Neural crest cell (in vitro differentiated cells): ENCODE results near the gene BEGAIN. TPM values are rescaled to one million over a fixed set of nuclear protein-coding genes. Genes with fewer than 3 reads are reported as not detected.

ENCODE experiments used
- DNase-seq: peaks from one replicate; pipeline ENCODE4 v3.0.0; 2021; ENCODE audit warnings: low read depth, mixed read lengths, low spot score
- H3K27ac Mint-ChIP-seq: one replicate; pipeline ENCODE4 v1.8.0; 2021; ENCODE audit warnings: mild to moderate bottlenecking, mixed read lengths; ENCODE audit not compliant: unreplicated experiment
- H3K27me3 Mint-ChIP-seq: 2 replicates; pipeline ENCODE4 v1.8.0; 2021; ENCODE audit warnings: low read depth, mild to moderate bottlenecking, mixed read lengths
- H3K36me3 Mint-ChIP-seq: 2 replicates; pipeline ENCODE4 v1.8.0; 2021; ENCODE audit warnings: low read depth, mild to moderate bottlenecking, mixed read lengths
- H3K4me1 Mint-ChIP-seq: 2 replicates; pipeline ENCODE4 v1.8.0; 2021; ENCODE audit warnings: mixed read lengths
- H3K4me3 Mint-ChIP-seq: one replicate; pipeline ENCODE4 v1.8.0; 2021; ENCODE audit warnings: mild to moderate bottlenecking, mixed read lengths
- H3K9me3 Mint-ChIP-seq: 2 replicates; pipeline ENCODE4 v1.8.0; 2021; ENCODE audit warnings: mixed read lengths
- CTCF ChIP-seq: fragments of 200-600 bp; sonication (generic); conservative IDR thresholded peaks from 2 replicates; pipeline ENCODE4 v1.5.0; 2021; ENCODE audit warnings: antibody characterized with exemption, mild to moderate bottlenecking
- total RNA-seq: library from RNA; stranded (reverse); gene quantifications from 2 replicates; pipeline ENCODE4 v1.2.1, GENCODE V29; 2021

BEGAIN gene
- total RNA-seq, 1 donor from 2014 or later, result 4.8 TPM

- no peak for TF ChIP-seq CTCF
- Mint-ChIP-seq H3K9me3 (no peaks in the 10 kb centered on the region), H3K36me3 (no peaks in the 10 kb centered on the region), H3K27me3 (peaks cover 5% of the 10 kb centered on the region), H3K27ac (no peak overlapping the region), H3K4me3 (no peak overlapping the region), H3K4me1 (peaks cover 16% of the 10 kb centered on the region)
- no peak for DNase-seq
Observed at GRCh38 chr14:100577321-100577985, 9.8 kb downstream of the BEGAIN start.

DNA sequence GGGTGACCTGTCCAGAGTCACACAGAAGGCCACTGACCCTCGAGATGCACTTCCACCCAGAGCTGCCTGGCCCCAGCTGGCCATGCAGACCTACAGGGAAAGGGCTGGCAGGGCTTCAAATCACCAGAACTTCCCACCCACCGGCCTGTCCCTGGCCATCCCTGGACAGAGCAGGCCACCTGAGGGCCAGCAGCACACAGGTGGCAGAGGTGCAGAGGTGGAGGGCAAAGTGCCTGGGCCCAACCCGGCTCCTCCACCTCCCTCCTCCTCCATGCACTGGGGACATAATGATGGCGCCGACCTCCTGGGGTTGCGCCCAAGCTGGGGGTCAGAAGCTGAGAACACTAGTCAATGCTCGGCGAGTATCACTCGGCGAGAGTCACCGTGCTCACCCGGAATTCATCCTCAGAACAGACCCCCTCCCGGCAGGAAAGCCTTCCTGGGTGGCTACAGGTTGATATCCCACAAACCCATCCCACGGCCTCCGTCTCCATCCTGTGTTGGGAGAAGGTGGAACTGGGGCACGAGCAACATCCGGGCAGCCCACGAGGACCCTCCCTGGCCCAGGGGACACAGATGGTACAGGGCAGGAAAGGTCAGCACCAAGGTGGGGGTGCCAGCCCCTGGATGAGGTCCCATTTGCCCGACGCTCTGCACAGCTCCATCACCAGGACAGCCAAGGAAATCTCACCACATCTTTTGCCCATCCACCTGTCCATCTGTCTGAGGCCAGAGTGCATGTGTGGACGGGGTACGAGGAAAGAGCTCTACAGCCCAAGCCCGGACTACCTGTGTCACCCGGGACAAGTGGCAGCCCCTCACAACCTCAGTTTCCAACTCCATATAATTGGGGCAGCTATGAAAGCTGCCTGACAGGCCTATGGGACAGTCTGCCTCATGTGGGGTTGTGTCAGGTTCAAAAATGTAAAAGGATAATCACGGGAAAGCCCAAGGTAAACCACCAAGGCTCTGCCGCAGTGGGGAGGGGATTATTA is 10.8 kb downstream of the BEGAIN start:
- peaks cover 17% of the 10 kb centered on the region for H3K4me1 Mint-ChIP-seq
- no peak overlapping the region for H3K27ac Mint-ChIP-seq
- TF ChIP-seq CTCF, result no peak
- H3K4me3 Mint-ChIP-seq, result no peak overlapping the region
- H3K27me3 Mint-ChIP-seq, result peaks cover 13% of the 10 kb centered on the region
- no peak for DNase-seq
- H3K9me3 Mint-ChIP-seq, result no peaks in the 10 kb centered on the region
- no peaks in the 10 kb centered on the region for H3K36me3 Mint-ChIP-seq

- Mint-ChIP-seq H3K36me3 (no peaks in the 10 kb centered on the region), H3K9me3 (no peaks in the 10 kb centered on the region), H3K27me3 (peaks cover 23% of the 10 kb centered on the region)
Observed at GRCh38 chr14:100575266-100575995, 11.8 kb downstream of the BEGAIN start.

DNA sequence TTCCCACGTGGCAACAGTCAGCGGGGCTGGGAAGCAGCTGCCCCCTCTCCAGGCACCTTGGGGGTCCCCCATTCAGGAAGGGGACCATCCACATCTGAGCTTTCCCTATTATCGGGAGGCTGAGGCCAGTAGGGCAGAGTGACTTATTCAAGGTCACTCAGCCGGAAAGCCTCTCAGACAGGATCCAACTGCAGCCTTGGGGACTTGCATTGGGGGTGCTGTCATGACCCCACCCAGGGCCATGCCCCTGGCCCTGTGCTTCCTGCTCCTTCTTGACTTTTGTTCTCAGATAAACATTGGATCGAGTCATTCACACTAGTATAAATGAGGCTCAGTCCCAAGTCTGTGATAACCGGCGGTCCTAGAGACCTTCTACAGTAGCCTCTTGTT is 12.6 kb downstream of the BEGAIN start:
- no peaks in the 10 kb centered on the region for H3K36me3 Mint-ChIP-seq

More at GRCh38 chr14:100575266-100575995, 11.8 kb downstream of the BEGAIN start:
- no peak overlapping the region for H3K4me3 Mint-ChIP-seq
- H3K27ac Mint-ChIP-seq, result no peak overlapping the region
- no peak for TF ChIP-seq CTCF
- no peak for DNase-seq
- peaks cover 17% of the 10 kb centered on the region for H3K4me1 Mint-ChIP-seq

More for the DNA sequence above, 12.6 kb downstream of the BEGAIN start:
- no peak for DNase-seq
- Mint-ChIP-seq H3K4me3 (no peak overlapping the region), H3K4me1 (peaks cover 17% of the 10 kb centered on the region), H3K27me3 (peaks cover 31% of the 10 kb centered on the region), H3K9me3 (no peaks in the 10 kb centered on the region), H3K27ac (no peak overlapping the region)
- no peak for TF ChIP-seq CTCF
